GM21360 (cell line): Measurements from ENCODE around the gene ITPKB.
"Not testable (repeated sequence)": the region's sequence is repeated elsewhere in the genome, so short reads cannot be mapped to it uniquely, and the experiment has no call there.

Experiments
- ATAC-seq: cut with Tn5 transposase; IDR thresholded peaks from one replicate; pipeline ENCODE4 v1.9.1; 2021; ENCODE audit warnings: mild to moderate bottlenecking, moderate library complexity; ENCODE audit not compliant: unreplicated experiment

Gene ITPKB

GRCh38 chr1:226761322-226761721, 22.2 kb upstream of the ITPKB start:
- no peak for ATAC-seq

DNA sequence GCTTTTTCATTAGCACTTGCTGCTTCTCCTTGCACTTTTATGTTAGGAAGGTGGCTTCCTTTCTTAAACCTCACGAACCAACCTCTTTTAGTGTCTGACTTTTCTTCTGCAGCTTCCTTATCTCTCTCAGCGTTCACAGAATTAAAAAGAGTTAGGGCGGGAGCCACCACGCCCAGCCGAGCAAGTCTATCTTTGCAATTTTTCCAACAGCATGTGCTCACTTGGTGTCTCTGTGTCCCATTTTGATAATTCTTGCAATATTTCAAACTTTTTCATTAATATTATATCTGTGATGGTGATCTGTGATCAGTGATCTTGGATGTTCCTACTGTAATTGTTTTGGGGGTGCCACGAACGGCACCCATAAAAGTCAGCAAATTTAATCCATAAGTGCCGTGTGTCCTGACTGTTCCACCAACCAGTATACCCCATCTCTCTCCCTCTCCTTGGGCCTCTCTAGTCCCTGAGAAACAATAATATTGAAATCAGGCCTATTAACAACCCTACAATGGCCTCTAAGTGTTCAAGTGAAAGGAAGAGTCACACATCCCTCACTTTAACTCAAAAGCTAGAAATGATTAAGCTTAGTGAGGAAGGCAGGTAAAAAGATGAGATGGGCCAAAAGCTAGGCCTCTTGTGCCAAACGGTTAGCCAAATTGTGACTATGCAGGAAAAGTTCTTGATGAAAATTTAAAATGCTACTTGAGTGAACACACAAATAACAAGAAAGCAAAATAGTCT, 15.9 kb upstream of the ITPKB start:
- no peak for ATAC-seq

GRCh38 chr1:226754097-226754496, 15.0 kb upstream of the ITPKB start:
- ATAC-seq: no peak

DNA sequence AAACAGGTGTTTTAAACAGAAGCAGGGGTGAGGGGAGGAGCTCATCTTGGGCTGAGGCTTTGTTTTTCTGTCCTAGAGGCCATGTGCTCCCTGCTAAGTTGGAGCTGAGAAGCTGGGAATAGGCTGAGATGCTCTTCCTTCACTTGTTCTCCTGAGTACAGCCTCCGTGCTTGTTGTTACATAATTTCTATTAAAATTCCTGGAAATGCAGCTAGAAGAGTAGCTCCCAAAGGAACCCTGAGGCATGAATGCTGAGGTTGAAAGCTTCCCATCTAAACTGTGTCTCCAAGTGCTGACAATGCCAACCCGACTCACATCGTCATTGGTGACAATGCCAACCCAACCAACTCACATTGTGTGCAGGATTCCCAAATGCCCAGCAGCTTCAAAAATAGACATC, 12.6 kb upstream of the ITPKB start:
- ATAC-seq: no peak

- no peak for ATAC-seq
Measured at GRCh38 chr1:226751214-226751613, 12.1 kb upstream of the ITPKB start.

DNA sequence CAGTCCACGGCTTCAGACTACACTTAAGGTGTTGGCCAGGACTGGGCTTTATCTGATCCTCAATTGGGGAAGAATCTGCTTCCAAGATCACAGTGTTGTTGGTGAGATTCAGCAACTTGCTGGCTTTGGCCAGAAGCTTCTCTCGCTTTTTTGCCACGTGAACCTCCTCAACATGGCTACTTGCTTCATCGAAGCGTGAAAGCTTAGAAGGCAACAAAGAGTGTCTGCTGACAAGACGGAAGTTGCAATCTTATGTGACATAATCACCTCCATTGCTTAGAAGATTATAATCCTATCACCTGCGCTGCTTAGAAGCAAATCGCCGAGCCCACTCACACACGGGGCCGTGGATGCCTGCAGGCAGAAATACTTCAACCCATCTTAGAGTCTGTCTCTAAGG, 10.4 kb upstream of the ITPKB start:
- ATAC-seq: no peak

- no peak for ATAC-seq
Measured at GRCh38 chr1:226748306-226748705, 9.2 kb upstream of the ITPKB start.

GRCh38 chr1:226747519-226748263, 8.6 kb upstream of the ITPKB start:
- not testable (repeated sequence) for ATAC-seq

GRCh38 chr1:226743259-226743658, 4.2 kb upstream of the ITPKB start:
- no peak for ATAC-seq

GRCh38 chr1:226741009-226741408, 1.9 kb upstream of the ITPKB start:
- no peak for ATAC-seq

DNA sequence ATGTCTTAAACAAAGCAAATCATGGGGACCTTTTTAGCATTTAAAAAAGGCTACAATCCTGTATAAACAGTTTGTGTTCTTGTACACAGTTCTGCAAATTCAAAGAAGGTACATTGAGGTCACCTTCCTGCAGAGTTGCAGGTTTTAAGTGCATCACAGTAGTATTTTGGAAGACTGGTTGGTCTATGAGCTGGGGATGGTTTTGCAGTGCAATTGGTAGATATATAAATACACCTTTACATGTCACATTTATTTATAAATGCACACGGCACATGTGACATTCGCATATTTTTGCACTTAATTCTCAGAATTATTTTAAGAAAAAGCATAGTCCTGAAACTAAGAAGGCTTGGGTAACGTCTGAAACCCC, 599 bp upstream of the ITPKB start:
- no peak for ATAC-seq

GRCh38 chr1:226738421-226738994, 574 bp downstream of the ITPKB start:
- ATAC-seq: no peak

DNA sequence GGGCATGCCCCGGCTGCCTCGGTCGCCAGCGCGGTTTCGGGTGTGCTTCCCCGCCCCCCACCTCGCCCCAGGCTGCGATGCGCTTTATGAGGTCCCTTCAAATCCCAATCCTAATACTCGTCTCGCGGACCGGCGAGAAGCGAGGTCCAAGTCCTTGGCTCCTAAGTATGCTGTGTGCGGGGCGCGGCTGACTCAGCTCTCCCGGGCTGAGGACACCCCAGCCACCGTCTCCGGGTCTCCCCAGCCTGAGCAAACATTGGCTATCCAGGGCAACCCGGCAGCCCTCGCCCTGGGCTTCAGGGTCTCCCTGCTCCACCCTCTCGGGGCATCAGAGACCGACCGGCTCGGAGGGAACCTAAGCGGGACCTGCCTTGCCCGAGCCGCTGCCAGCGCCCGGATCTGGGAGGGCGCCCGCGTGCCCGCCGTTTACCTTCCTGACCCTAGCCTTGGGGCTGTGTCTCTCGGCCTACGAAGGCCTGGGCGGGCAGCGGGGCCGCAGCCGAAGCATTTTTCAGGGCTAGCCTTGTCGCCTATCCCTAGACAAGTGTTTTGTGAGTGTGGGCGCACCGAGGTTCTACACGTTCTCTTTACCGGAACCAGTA, 1.2 kb downstream of the ITPKB start:
- no peak for ATAC-seq

DNA sequence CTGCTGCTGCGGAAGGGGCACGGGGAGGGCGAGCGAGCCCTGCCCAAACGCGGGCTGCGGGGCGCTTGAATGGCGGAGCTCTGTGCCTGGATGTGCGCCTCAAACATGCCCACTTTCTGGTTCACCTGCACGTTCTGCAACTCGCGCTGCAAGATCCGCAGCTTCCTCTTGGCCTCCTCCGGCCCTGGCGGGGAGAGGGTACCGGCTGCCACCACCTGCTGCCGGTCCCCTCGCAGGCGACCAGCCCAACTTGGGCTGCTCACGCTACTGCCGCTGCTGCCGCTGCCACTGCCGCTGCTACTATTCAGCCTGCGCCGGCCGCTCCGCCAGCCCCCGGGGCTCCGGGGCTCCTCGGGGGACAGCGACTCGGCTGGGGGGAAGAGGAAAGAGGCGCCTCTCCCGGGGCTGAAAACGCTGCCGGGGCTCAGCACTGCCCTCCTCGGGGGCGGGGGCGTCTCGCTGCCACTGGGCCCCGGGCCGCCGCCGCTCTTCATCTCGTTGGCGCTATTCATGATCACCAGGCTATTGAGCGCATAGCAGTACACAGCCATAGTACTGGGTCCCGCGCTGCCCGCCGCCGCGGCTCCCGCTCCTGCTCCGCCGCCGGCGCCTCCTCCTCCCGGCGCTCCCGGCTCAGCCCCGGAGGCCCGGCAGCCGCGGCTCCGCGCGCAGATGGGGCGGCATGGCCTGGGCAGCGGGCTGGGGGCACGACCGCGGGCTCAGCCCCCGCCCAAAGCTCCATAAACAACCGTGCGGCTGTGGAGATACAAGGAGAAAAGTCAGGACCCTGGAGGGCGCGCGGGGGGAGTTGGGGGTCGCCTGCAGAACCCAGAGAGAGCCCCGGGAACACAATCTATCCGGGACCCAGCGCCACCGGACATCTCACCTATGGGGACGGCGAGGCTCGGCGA, 1.9 kb downstream of the ITPKB start:
- ATAC-seq: peak; percentile 33

GRCh38 chr1:226736001-226736907, 2.8 kb downstream of the ITPKB start:
- no peak for ATAC-seq

- no peak for ATAC-seq
Measured at GRCh38 chr1:226735576-226735975, 3.5 kb downstream of the ITPKB start.

- ATAC-seq: no peak
Measured at GRCh38 chr1:226734611-226735153, 4.4 kb downstream of the ITPKB start.

- ATAC-seq: no peak
Measured at GRCh38 chr1:226733876-226734275, 5.2 kb downstream of the ITPKB start.

DNA sequence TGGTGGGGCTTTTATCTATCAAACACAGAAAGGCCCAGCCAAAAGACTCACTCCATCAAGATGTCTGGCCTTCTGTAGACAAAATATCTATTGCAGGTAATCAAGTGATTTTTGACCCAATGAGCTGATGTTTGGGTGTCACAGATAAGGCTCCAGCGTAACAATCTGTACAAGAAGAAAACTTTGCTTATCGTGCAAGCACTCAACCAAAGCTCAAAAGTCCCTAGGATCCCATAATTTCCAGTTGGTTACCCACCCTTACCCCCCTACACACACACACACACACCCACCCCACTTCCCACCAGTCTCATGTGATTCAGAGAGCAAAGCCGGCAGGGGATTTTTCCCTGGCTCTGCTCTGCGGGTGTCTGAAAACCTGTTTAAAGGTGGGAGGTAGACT, 5.8 kb downstream of the ITPKB start:
- ATAC-seq: no peak
